K562 (cell line): Measurements from ENCODE around the gene CTSF.
"Not testable (repeated sequence)": the region's sequence is repeated elsewhere in the genome, so short reads cannot be mapped to it uniquely, and the experiment has no call there.

Experiments
- EGR1 ChIP-seq: fragments of 450-650 bp; conservative IDR thresholded peaks from 2 replicates; pipeline ENCODE4 v1.6.1; 2017; ENCODE audit warnings: mild to moderate bottlenecking
- EP300 ChIP-seq: IDR thresholded peaks from 2 replicates; pipeline ENCODE4 v1.6.1; 2012; ENCODE audit warnings: low read length, improper control_type of control experiment
- FOXK1 ChIP-seq: sonication (generic); formaldehyde crosslinking; IDR thresholded peaks from 2 replicates; pipeline ENCODE4 v1.8.0; 2022; ENCODE audit warnings: missing genetic modification reagents, mild to moderate bottlenecking, borderline replicate concordance
- HDAC2 ChIP-seq: fragments of 450-650 bp; IDR thresholded peaks from 2 replicates; pipeline ENCODE4 v1.6.1; 2016; ENCODE audit warnings: mild to moderate bottlenecking
- HMG20B ChIP-seq: fragments of 250-450 bp; sonication (Bioruptor Pico); IDR thresholded peaks from 2 replicates; pipeline ENCODE4 v1.5.0; 2021; ENCODE audit warnings: mild to moderate bottlenecking
- KLF13 ChIP-seq: fragments of 450-650 bp; IDR thresholded peaks from 2 replicates; pipeline ENCODE4 v1.6.1; 2016; ENCODE audit warnings: missing genetic modification characterization, low read depth, mild to moderate bottlenecking, missing compliant biosample characterization, moderate library complexity, borderline replicate concordance
- MTA2 ChIP-seq: fragments of 450-650 bp; IDR thresholded peaks from 2 replicates; pipeline ENCODE4 v1.6.1; 2016; ENCODE audit warnings: low read depth
- POLR2A ChIP-seq: fragments of 450-650 bp; conservative IDR thresholded peaks from 2 replicates; pipeline ENCODE4 v1.6.1; 2016
- POLR2AphosphoS5 ChIP-seq: IDR thresholded peaks from 2 replicates; pipeline ENCODE4 v1.6.1; 2011; ENCODE audit warnings: mild to moderate bottlenecking, low read depth, low read length, moderate library complexity; ENCODE audit not compliant: control insufficient read depth, insufficient read depth
- RAD21 ChIP-seq, 2 experiments: fragments of 250-450 bp in 1 of 2; fragments of 450-650 bp in 1 of 2; sonication (Bioruptor Pico) in 1 of 2; formaldehyde crosslinking in 1 of 2; IDR thresholded peaks in 1 of 2; conservative IDR thresholded peaks in 1 of 2; 2 replicates each; pipeline versions ENCODE4 v1.4.0 to v1.8.0; 2020 to 2022; ENCODE audit warnings: mild to moderate bottlenecking in 2 of 2, moderate library complexity in 1 of 2
- RNF2 ChIP-seq: sonication (generic); IDR thresholded peaks from 2 replicates; pipeline ENCODE4 v1.6.1; 2016
- ZFP1 ChIP-seq: fragments of 450-650 bp; formaldehyde crosslinking; IDR thresholded peaks from 2 replicates; pipeline ENCODE4 v1.4.0; 2020; ENCODE audit warnings: mild to moderate bottlenecking, mixed read lengths
- ZNF436 ChIP-seq: fragments of 250-450, 450-650 bp; sonication (Bioruptor Pico); formaldehyde crosslinking; IDR thresholded peaks from 2 replicates; pipeline ENCODE4 v1.7.0; 2020; ENCODE audit warnings: mild to moderate bottlenecking
- TF ChIP-seq, protein P1 (sequence below): fragments of 450-650 bp; formaldehyde crosslinking; IDR thresholded peaks from 2 replicates; pipeline ENCODE4 v1.4.0; 2022; ENCODE audit warnings: missing genetic modification characterization

- TF ChIP-seq EGR1; KLF13; RAD21 (CRISPR knock-in tag; conservative IDR thresholded peaks at IDR 0.05 in 1 of 2, IDR thresholded peaks at IDR 0.05 in 1 of 2); HMG20B (CRISPR knock-in tag); MTA2; RNF2; POLR2AphosphoS5; HDAC2; FOXK1; ZFP1 (CRISPR knock-in tag); ZNF436; EP300; POLR2A: not testable (repeated sequence)
- TF ChIP-seq, protein P1, sequence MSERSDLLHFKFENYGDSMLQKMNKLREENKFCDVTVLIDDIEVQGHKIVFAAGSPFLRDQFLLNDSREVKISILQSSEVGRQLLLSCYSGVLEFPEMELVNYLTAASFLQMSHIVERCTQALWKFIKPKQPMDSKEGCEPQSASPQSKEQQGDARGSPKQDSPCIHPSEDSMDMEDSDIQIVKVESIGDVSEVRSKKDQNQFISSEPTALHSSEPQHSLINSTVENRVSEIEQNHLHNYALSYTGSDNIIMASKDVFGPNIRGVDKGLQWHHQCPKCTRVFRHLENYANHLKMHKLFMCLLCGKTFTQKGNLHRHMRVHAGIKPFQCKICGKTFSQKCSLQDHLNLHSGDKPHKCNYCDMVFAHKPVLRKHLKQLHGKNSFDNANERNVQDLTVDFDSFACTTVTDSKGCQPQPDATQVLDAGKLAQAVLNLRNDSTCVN (CRISPR knock-in tag) = not testable (repeated sequence)
These were observed 17.0 kb upstream of the CTSF start for GRCh38 chr11:66585447-66585846.
